ENCODE data around the gene CPN2.

CPN2 gene

GRCh38 chr3:194337965-194338753, 13.0 kb downstream of the CPN2 start:
- TF ChIP-seq ISL1 (CRISPR knock-in tag; IDR thresholded peaks at IDR 0.05) (no peak), BACH2 (CRISPR knock-in tag; IDR thresholded peaks at IDR 0.05; ENCODE audit: borderline replicate concordance) (no peak), TOX (CRISPR knock-in tag; IDR thresholded peaks at IDR 0.05; ENCODE audit: borderline replicate concordance) (no peak), TSHZ2 (CRISPR knock-in tag; IDR thresholded peaks at IDR 0.05) (no peak), ZFP30 (CRISPR knock-in tag; IDR thresholded peaks at IDR 0.05) (no peak), PPARA (CRISPR knock-in tag; IDR thresholded peaks at IDR 0.05; ENCODE audit: borderline replicate concordance) (no peak), ZFP3 (CRISPR knock-in tag; IDR thresholded peaks at IDR 0.05) (no peak), CSRNP3 (CRISPR knock-in tag; IDR thresholded peaks at IDR 0.05) (no peak), ZNF70 (CRISPR knock-in tag; IDR thresholded peaks at IDR 0.05) (no peak), CREB5 (CRISPR knock-in tag; IDR thresholded peaks at IDR 0.05; ENCODE audit: low read depth) (no peak), TCF4 (CRISPR knock-in tag; IDR thresholded peaks at IDR 0.05; ENCODE audit: borderline replicate concordance) (no peak), OSR1 (CRISPR knock-in tag; IDR thresholded peaks at IDR 0.05) (no peak), ZNF8 (CRISPR knock-in tag; IDR thresholded peaks at IDR 0.05) (no peak), ESRRG (CRISPR knock-in tag; IDR thresholded peaks at IDR 0.05) (no peak), SNAI2 (CRISPR knock-in tag; IDR thresholded peaks at IDR 0.05) (no peak)
- ATAC-seq: no peak

- TF ChIP-seq ESRRG (CRISPR knock-in tag; IDR thresholded peaks at IDR 0.05) (no peak), OSR1 (CRISPR knock-in tag; IDR thresholded peaks at IDR 0.05) (no peak), ZNF565 (CRISPR knock-in tag; conservative IDR thresholded peaks at IDR 0.05; ENCODE audit: low read depth) (no peak), ZNF70 (CRISPR knock-in tag; IDR thresholded peaks at IDR 0.05) (no peak), ISL1 (CRISPR knock-in tag; IDR thresholded peaks at IDR 0.05) (no peak), ZC3H10 (CRISPR knock-in tag; IDR thresholded peaks at IDR 0.05) (no peak), CSDC2 (CRISPR knock-in tag; IDR thresholded peaks at IDR 0.05) (no peak), PPARA (CRISPR knock-in tag; IDR thresholded peaks at IDR 0.05; ENCODE audit: borderline replicate concordance) (no peak), TOX (CRISPR knock-in tag; IDR thresholded peaks at IDR 0.05; ENCODE audit: borderline replicate concordance) (no peak)
- no peak for ATAC-seq
Measured at GRCh38 chr3:194336601-194337355, 14.3 kb downstream of the CPN2 start.

GRCh38 chr3:194333981-194334320, 17.2 kb downstream of the CPN2 start:
- no peak for ATAC-seq
- TF ChIP-seq CSDC2 (CRISPR knock-in tag; IDR thresholded peaks at IDR 0.05) (no peak), ZC3H10 (CRISPR knock-in tag; IDR thresholded peaks at IDR 0.05) (no peak), ZNF8 (CRISPR knock-in tag; IDR thresholded peaks at IDR 0.05) (no peak), CSRNP3 (CRISPR knock-in tag; IDR thresholded peaks at IDR 0.05) (no peak), GLIS3 (CRISPR knock-in tag; IDR thresholded peaks at IDR 0.05) (no peak), PATZ1 (CRISPR knock-in tag; IDR thresholded peaks at IDR 0.05; ENCODE audit: borderline replicate concordance) (no peak), ESRRG (CRISPR knock-in tag; IDR thresholded peaks at IDR 0.05) (no peak), ZFP3 (CRISPR knock-in tag; IDR thresholded peaks at IDR 0.05) (no peak), POU6F1 (CRISPR knock-in tag; IDR thresholded peaks at IDR 0.05; ENCODE audit: borderline replicate concordance, low read depth) (no peak), ARNTL (CRISPR knock-in tag; IDR thresholded peaks at IDR 0.05; ENCODE audit: borderline replicate concordance, low read depth) (no peak), OSR1 (CRISPR knock-in tag; IDR thresholded peaks at IDR 0.05) (no peak), PPARA (CRISPR knock-in tag; IDR thresholded peaks at IDR 0.05; ENCODE audit: borderline replicate concordance) (no peak), ZFP30 (CRISPR knock-in tag; IDR thresholded peaks at IDR 0.05) (no peak), TCF4 (CRISPR knock-in tag; IDR thresholded peaks at IDR 0.05; ENCODE audit: borderline replicate concordance) (no peak), ZNF565 (CRISPR knock-in tag; conservative IDR thresholded peaks at IDR 0.05; ENCODE audit: low read depth) (no peak), ISL1 (CRISPR knock-in tag; IDR thresholded peaks at IDR 0.05) (no peak), CREB5 (CRISPR knock-in tag; IDR thresholded peaks at IDR 0.05; ENCODE audit: low read depth) (no peak), RARB (CRISPR knock-in tag; IDR thresholded peaks at IDR 0.05) (no peak)
